Cardiac septum (tissue), 1 donor: ENCODE measurements around the gene ZNF181. TPM values are rescaled to one million over a fixed set of nuclear protein-coding genes. Genes with fewer than 3 reads are reported as not detected.

Source experiments
- total RNA-seq: library from RNA; stranded (reverse); fragmentation: NEBNext Ultra II Directional; extraction: Animal tissue kit (Norgen Biotek cat#: 25700); gene quantifications from one replicate; pipeline ENCODE4 v1.2.1, GENCODE V29; 2021
- donor health status: DM: no; HTN: no; CAD: no.

The ZNF181 gene
- total RNA-seq, 1 donor from 2014 or later = 19.3 TPM

Other genes with a start within 250 kb of the ZNF181 start
- gene SCGB2B2, start 57.1 kb upstream of the ZNF181 start, total RNA-seq = 1.2 TPM
- 32.6 TPM for gene ZNF302, start 56.6 kb upstream of the ZNF181 start, total RNA-seq
- 5.4 TPM for gene ZNF599, start 39.0 kb downstream of the ZNF181 start, total RNA-seq
- 2.4 TPM for gene ZNF30, start 192.7 kb downstream of the ZNF181 start, total RNA-seq
- gene ZNF792, start 230.0 kb downstream of the ZNF181 start, total RNA-seq = 4.0 TPM